ENCODE data around the gene AHNAK.

DNA sequence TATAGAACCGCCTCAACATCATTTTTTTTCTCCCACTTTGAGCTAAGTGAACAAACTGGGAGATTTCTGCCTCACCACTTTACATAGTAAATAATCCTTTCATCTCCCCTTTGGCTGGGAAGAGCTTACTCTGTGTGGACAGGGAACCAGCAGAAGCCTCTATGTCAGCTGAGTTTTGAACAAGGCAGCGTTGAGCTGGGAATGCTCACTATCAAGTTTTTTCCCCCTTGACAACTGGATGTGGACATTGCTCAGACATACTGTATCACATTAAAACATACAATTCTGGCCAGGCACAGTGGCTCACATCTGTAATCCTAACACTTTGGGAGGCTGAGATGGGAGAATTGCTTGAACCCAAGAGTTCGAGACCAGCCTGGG is 46.0 kb downstream of the AHNAK start:
- TF ChIP-seq CEBPB (IDR thresholded peaks at IDR 0.05; ENCODE audit: low read depth, low read length) = no peak
- no peak for TF ChIP-seq EZH2 (IDR thresholded peaks at IDR 0.05; ENCODE audit: low read depth, low read length, severe bottlenecking)
- TF ChIP-seq HDAC6 (IDR thresholded peaks at IDR 0.05; ENCODE audit: low read depth, low read length) = no peak
- TF ChIP-seq RAD21 (IDR thresholded peaks at IDR 0.05 in 1 of 2, conservative IDR thresholded peaks at IDR 0.05 in 1 of 2; ENCODE audit: low read depth in 2 of 2, low read length in 2 of 2) = no peak
- TF ChIP-seq BRCA1 (IDR thresholded peaks at IDR 0.05; ENCODE audit: low read depth, low read length) = no peak
- TF ChIP-seq TEAD4 (IDR thresholded peaks at IDR 0.05; ENCODE audit: low read depth, low read length) = no peak
- TF ChIP-seq JUND (IDR thresholded peaks at IDR 0.05; ENCODE audit: low read length) = no peak
- TF ChIP-seq CHD2 (IDR thresholded peaks at IDR 0.05; ENCODE audit: low read length) = no peak
- TF ChIP-seq POLR2AphosphoS5 (IDR thresholded peaks at IDR 0.05; ENCODE audit: low read depth, low read length) = no peak
- no peak for TF ChIP-seq BACH1 (IDR thresholded peaks at IDR 0.05; ENCODE audit: low read length)
- TF ChIP-seq ZNF274 (IDR thresholded peaks at IDR 0.05; ENCODE audit: borderline replicate concordance, extremely low read depth, low read length) = no peak
